GM18526 (cell line): ENCODE data around the gene CIITA.

Source experiments
- POLR2A ChIP-seq: IDR thresholded peaks from 3 replicates; pipeline ENCODE4 v1.6.1; 2011; ENCODE audit not compliant: insufficient read length; ENCODE audit errors: extremely low read depth

CIITA gene

GRCh38 chr16:10921536-10922327, 44.7 kb downstream of the CIITA start:
- TF ChIP-seq POLR2A, result no peak

DNA sequence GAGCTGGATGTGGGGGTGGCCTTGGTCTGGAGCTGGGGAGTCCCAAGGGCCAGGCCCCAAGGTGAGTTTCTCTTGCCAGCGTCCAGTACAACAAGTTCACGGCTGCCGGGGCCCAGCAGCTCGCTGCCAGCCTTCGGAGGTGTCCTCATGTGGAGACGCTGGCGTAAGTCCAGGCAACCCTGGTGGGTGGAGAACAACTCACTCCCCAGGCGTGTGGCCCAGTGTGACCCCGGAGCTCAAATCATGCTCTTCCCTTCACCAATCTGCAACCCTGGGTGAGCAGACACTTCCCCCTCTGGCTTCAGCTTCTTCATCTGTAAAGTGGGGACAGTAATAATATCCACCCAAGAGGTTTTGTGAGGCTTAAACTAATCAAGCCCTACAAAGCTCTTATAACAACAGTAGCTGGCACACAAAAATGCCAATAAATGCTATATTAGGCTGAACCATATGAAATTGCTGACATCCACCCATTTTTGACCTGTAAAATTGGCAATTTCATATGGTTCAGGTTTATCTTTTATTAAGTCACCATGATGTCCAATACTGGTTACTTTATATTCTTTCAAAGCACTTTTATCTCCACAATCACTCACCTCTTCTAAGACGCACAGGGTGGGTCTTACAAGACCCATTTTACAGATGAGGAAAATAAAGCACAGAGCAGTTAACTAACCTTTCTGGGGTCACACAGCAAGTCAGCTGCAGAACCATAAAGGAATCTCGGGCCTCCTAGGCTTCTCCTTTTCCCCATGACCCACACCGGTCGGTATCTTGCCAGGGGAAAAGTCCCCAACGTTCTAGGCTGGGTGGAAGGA, 45.5 kb downstream of the CIITA start:
- no peak for TF ChIP-seq POLR2A

DNA sequence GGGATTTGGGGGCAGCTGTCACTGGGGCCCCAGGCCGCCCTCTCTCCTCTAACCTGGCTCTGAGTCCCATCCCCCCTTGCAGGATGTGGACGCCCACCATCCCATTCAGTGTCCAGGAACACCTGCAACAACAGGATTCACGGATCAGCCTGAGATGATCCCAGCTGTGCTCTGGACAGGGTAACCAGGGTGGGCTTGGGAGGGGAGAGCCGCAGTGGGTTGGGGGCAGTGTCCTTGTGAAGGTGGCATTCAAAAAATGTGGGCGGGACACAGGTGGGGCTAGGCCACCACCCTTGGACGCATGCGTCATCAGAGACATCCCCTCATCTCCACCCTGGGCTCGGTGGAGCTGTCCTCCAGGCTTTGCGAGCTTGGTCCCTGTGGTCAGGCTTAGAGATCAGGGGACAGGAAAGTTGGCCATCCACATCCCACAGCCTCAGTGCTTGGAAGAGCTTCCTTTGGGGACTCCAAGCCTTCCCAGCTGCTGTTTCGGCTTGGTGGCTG, 46.2 kb downstream of the CIITA start:
- TF ChIP-seq POLR2A, result peak; percentile 20

DNA sequence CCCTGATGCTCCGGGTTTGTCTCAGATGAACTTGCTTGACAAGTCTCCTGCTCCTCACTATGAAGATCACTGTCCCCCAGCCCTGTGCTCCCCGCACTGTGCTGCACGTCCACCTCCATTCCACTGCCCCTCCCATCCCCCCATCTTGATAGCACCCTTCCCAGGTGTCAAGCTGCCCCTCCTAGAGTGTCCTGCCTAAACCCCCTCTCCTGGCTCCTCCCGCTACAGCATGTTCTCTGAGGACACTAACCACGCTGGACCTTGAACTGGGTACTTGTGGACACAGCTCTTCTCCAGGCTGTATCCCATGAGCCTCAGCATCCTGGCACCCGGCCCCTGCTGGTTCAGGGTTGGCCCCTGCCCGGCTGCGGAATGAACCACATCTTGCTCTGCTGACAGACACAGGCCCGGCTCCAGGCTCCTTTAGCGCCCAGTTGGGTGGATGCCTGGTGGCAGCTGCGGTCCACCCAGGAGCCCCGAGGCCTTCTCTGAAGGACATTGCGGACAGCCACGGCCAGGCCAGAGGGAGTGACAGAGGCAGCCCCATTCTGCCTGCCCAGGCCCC, 46.7 kb downstream of the CIITA start:
- no peak for TF ChIP-seq POLR2A

DNA sequence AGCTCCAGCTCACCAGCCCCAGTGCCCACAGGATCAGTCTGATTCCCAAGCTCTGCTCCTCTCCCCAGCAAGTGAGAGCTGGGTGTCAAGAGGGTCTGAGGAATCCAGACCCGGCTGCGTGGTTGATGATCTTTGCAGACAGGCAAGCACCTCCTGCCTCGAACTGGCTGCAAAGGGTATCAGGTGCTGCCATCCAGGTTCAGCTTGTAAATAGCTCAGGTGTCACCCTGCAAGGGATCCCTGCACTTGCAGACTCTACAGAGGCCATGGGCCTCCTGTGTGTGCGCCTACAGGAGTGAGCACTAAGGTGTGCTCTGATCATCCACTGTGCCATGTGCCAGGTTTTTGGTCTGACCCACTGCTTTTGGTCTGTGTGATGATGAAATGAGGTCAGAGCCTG, 49.1 kb downstream of the CIITA start:
- no peak for TF ChIP-seq POLR2A

- TF ChIP-seq POLR2A, result no peak
Measured at GRCh38 chr16:10926867-10927266, 49.9 kb downstream of the CIITA start.

DNA sequence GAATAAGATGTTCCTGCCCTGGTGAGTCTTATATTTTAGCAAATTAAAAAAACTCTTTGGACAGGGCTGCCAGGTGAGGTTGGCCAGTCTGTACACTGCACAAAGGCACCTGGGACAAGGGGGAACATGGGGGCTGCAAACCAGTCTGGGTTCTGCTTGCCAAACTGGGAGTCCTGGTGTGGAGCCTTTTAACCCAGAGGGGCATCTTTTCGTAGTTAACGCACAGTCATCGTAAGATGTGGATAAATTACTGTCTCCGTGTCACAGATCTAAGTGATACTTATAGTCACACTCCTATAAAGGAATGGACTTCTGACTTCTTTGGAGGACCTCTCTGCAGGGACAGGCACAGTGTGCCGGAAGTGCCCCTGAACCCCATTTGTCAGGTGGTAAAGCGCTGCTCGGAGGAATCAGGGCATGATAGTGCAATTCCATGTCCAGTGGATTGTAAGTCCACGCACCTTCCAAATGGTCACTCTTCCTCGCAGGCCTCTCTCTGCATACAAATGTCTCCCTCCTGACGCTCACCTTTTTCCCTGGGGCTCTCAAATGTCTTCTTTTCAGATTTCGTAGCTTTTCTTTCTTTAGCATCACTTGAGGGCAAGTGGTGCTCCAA, 50.6 kb downstream of the CIITA start:
- peak; percentile 6 for TF ChIP-seq POLR2A

- TF ChIP-seq POLR2A, result peak; percentile 41
Measured at GRCh38 chr16:10929853-10930754, 53.1 kb downstream of the CIITA start.

DNA sequence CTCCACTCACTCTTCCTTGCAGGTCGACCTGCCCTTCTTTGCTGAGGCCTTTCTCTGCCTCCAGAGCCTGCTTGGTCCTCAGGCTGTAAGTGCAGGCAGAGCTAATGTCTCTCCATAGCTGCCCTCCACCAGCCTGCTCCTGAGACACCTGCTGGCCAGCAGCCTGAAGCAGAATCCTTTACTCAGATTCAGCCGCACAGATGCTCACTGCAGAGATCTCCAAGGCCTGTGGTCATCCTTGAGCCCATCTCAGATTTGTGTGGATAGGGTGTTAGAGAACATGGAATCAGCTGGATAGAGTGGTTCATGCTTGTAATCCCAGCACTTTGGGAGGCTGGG, 53.7 kb downstream of the CIITA start:
- no peak for TF ChIP-seq POLR2A

GRCh38 chr16:10931134-10931533, 54.1 kb downstream of the CIITA start:
- no peak for TF ChIP-seq POLR2A

GRCh38 chr16:10931977-10932632, 55.1 kb downstream of the CIITA start:
- no peak for TF ChIP-seq POLR2A

GRCh38 chr16:10932959-10933710, 56.1 kb downstream of the CIITA start:
- TF ChIP-seq POLR2A, result no peak

GRCh38 chr16:10933865-10934264, 56.9 kb downstream of the CIITA start:
- no peak for TF ChIP-seq POLR2A
